ENCODE data around the gene RFX7. TPM values are rescaled to one million over a fixed set of nuclear protein-coding genes. Genes with fewer than 3 reads are reported as not detected.

RFX7 gene
- total RNA-seq, 1 donor from 2014 or later, result 51.2 TPM

GRCh38 chr15:56102441-56102840 is 141.2 kb downstream of the RFX7 start:
- H3K4me3 Mint-ChIP-seq, result no peak overlapping the region
- H3K27ac Mint-ChIP-seq, result no peak overlapping the region
- TF ChIP-seq CTCF (IDR thresholded peaks at IDR 0.05; ENCODE audit: unreplicated experiment), result no peak
- no peaks in the 10 kb centered on the region for H3K9me3 Mint-ChIP-seq
- DNase-seq (ENCODE audit: low spot score in 2 of 2, unreplicated experiment in 2 of 2), result no peak
- H3K4me1 Mint-ChIP-seq, result peaks cover 9% of the 10 kb centered on the region
- no peaks in the 10 kb centered on the region for H3K27me3 Mint-ChIP-seq (ENCODE audit: low read depth)
- peaks cover 19% of the 10 kb centered on the region for H3K36me3 Mint-ChIP-seq

- peaks cover 34% of the 10 kb centered on the region for H3K36me3 Mint-ChIP-seq
- no peaks in the 10 kb centered on the region for H3K9me3 Mint-ChIP-seq
- H3K27ac Mint-ChIP-seq, result peak overlapping the region; percentile 64
- no peaks in the 10 kb centered on the region for H3K27me3 Mint-ChIP-seq (ENCODE audit: low read depth)
- DNase-seq (ENCODE audit: low spot score in 2 of 2, unreplicated experiment in 2 of 2), result no peak
- no peak overlapping the region for H3K4me3 Mint-ChIP-seq
- TF ChIP-seq CTCF (IDR thresholded peaks at IDR 0.05; ENCODE audit: unreplicated experiment), result no peak
- peaks cover 9% of the 10 kb centered on the region for H3K4me1 Mint-ChIP-seq
Measured at GRCh38 chr15:56099311-56099710, 144.4 kb downstream of the RFX7 start.

GRCh38 chr15:56098195-56098863 is 145.3 kb downstream of the RFX7 start:
- Mint-ChIP-seq H3K9me3 (no peaks in the 10 kb centered on the region), H3K27ac (peak overlapping the region; percentile 80), H3K36me3 (peaks cover 44% of the 10 kb centered on the region), H3K4me1 (peaks cover 9% of the 10 kb centered on the region), H3K27me3 (ENCODE audit: low read depth) (no peaks in the 10 kb centered on the region), H3K4me3 (no peak overlapping the region)
- no peak for TF ChIP-seq CTCF (IDR thresholded peaks at IDR 0.05; ENCODE audit: unreplicated experiment)
- DNase-seq (ENCODE audit: low spot score in 2 of 2, unreplicated experiment in 2 of 2), result no peak

GRCh38 chr15:56095406-56095805 is 148.3 kb downstream of the RFX7 start:
- peaks cover 44% of the 10 kb centered on the region for H3K36me3 Mint-ChIP-seq
- no peak overlapping the region for H3K27ac Mint-ChIP-seq
- no peak overlapping the region for H3K4me3 Mint-ChIP-seq
- peaks cover 9% of the 10 kb centered on the region for H3K4me1 Mint-ChIP-seq
- no peaks in the 10 kb centered on the region for H3K27me3 Mint-ChIP-seq (ENCODE audit: low read depth)
- TF ChIP-seq CTCF (IDR thresholded peaks at IDR 0.05; ENCODE audit: unreplicated experiment), result no peak
- DNase-seq (ENCODE audit: low spot score in 2 of 2, unreplicated experiment in 2 of 2), result no peak
- no peaks in the 10 kb centered on the region for H3K9me3 Mint-ChIP-seq

GRCh38 chr15:56094171-56094570 is 149.5 kb downstream of the RFX7 start:
- Mint-ChIP-seq H3K27me3 (ENCODE audit: low read depth) (no peaks in the 10 kb centered on the region), H3K36me3 (peaks cover 52% of the 10 kb centered on the region), H3K4me3 (no peak overlapping the region), H3K27ac (no peak overlapping the region), H3K4me1 (peaks cover 9% of the 10 kb centered on the region), H3K9me3 (peaks cover 7% of the 10 kb centered on the region)
- TF ChIP-seq CTCF (IDR thresholded peaks at IDR 0.05; ENCODE audit: unreplicated experiment), result no peak
- no peak for DNase-seq (ENCODE audit: low spot score in 2 of 2, unreplicated experiment in 2 of 2)

All from mesothelial cell of epicardium (in vitro differentiated cells).